Raji (cell line): Measurements from ENCODE around the gene ZNF487.
A peak's percentile ranks its signal among the peaks of the same experiment; 100 is the strongest.

ENCODE experiments used
- POLR2A ChIP-seq: IDR thresholded peaks from 2 replicates; pipeline ENCODE4 v1.6.1; 2011; ENCODE audit warnings: low read depth, low read length, control low read depth; ENCODE audit not compliant: insufficient read depth

The ZNF487 gene

DNA sequence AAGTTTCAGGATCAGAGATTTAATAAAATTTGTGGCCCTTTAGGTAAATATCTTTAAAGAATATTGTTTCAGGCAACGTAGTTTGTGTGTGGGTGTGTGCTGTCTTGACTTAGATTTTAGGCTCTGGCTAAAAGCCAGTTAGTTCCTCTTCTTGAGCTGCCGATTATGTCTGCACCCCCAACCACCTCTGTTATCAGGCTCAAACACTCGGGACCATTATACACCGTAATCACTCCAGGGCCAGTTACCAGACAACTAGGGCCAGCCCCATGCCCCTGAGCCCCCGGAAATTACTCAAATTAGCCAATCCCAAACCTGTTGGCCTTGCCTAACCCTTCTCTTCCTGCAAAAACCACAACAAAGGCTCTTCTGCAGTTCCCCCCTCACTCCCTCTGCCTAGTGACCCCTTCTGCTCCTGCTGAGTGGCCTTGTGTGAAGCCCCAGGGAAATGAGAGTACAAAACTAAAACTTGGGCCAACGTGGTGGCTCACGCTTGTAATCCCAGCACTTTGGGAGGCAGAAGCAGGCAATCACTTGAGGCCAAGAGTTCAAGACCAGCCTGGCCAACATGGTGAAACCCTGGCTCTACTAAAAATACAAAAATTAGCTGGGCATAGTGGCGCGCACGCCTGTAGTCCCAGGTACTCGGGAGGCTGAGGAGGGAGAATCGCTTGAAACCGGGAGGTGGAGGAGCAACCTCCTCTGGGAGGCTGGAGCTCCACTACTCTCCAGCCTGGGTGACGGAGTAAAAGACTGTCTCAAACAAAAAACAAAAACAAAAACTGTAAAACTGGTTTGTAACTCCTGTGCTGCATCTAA lies 18.8 kb upstream of the ZNF487 start:
- TF ChIP-seq POLR2A: 0 out of 2 replicates have a peak, but pooled peaks have one; percentile 8

- TF ChIP-seq POLR2A: no peak
Measured at GRCh38 chr10:43419997-43420368, 16.9 kb upstream of the ZNF487 start.

- TF ChIP-seq POLR2A: peak; percentile 77
Measured at GRCh38 chr10:43420369-43421200, 16.3 kb upstream of the ZNF487 start.

DNA sequence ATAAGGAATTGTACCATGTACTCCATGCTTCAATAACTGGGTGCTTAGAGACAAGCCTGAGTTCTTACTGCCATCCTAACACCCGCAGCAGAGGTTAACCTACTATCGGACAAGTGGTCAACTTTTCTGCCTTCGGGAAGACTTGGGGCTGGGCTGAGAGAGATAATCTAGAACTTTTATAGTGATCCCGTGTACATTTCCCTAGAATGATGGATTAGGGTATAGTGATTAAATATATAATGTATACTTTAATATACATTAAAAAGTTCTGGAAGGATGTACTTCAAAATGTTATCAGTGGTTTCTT lies 15.8 kb upstream of the ZNF487 start:
- no peak for TF ChIP-seq POLR2A

GRCh38 chr10:43421519-43421918 lies 15.4 kb upstream of the ZNF487 start:
- no peak for TF ChIP-seq POLR2A

DNA sequence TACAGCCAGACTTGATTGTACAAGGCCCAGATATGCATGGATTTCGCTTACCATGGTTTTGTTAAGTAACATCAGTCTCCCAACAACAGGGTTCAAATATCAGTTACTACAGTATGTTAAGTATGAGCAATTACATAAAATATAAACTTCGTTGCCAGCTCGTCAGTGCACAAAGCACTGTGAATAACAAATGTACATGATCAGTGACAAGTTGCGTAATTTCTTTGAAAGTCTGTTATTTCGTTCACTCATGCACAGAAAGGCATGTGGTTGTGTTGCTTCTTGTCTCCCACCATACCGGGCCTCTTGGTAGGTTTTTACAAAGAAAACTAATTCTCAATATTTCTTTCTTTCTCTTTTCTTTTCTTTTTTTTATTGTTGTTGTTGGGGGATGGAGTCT lies 12.5 kb upstream of the ZNF487 start:
- no peak for TF ChIP-seq POLR2A

DNA sequence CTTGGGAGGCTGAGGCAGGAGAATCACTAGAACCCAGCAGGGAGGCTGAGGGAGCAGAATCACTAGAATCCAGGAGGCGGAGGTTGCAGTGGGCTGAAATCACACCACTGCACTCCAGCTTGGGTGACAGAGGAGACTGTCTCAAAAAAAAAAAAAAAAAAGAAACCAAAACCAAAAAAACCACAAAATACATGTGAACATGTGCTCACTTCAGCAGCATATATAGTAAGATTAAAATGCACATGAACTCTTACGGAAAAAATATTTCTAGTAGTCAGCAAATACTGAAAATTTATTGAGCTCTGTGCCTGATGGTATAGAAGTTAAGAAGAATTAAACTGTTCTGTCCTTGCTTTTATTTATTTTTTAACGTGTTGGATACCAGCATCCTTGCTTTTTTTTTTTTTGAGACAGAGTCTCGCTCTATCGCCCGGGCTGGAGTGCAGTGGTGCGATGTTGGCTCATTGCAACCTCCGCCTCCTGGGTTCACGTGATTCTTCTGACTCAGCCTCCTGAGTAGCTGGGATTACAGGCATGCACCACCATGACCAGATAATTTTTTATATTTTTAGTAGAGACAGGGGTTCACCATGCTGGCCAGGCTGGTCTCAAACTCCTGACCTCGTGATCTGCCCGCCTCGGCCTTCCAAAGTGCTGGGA lies 9.6 kb upstream of the ZNF487 start:
- TF ChIP-seq POLR2A: peak; percentile 24; the same call in 1 of the 2 replicates

DNA sequence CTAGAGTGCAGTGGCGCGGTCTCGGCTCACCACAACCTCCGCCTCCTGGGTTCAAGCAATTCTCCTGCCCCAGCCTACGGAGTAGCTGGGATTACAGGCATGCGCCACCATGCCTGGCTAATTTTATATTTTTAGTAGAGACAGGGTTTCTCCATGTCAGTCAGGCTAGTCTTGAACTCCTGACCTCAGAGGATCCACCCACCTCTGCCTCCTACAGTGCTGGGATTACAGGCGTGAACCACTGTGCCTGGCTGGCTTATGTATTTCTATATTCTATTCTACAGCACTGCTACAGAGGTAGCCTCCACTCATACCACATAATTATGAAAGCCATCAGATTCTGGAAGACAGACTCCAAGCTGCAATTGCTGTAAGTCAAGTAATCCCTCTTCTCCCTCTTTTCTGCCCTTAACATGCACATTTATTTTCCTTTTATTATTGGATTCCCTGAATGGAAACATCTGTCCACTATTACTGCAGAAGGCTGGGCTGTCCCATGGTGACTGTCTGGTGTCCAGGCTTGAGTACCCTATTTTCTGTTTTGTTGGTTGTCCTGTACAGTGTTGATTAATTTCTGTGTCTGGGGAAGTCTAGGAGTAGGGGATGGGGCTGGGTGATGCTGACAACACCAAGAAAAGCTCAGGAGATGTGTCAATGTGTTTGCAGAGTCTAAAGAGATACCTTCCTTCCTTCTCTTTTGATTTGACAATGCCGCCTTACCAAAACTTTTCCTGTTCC lies 5.8 kb upstream of the ZNF487 start:
- TF ChIP-seq POLR2A: no peak

GRCh38 chr10:43437141-43437870 lies 395 bp downstream of the ZNF487 start:
- no peak for TF ChIP-seq POLR2A

DNA sequence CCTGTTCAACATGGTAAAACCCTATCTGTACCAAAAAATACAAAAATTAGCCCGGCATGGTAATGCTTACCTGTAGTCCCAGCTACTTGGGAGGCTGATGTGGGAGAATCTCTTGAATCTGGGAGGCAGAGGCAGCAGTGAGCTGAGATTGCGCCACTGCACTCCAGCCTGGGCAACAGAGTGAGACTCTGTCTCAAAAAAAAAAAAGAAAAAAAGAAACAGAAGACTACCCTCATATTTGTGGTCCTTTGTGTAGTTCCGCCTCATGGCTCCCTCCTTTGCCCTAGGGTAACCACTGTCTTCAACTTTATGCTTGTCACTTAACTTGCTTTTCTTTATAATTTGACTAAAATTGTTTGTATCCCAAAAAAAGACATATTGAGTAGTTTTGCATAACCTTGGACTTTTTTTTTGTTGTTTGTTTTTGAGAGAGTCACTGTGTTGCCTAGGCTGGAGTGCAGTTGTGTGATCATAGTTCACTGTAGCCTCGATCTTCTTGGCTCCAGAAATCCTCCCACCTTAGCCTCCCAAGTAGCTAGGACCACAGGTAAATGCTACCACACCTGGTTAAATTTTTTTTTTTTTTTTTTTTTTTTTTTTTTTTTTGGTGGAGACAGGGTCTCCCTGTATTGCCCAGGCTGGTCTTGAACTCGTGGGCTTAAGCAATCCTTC lies 3.7 kb downstream of the ZNF487 start:
- TF ChIP-seq POLR2A: no peak

GRCh38 chr10:43444323-43444722 lies 7.4 kb downstream of the ZNF487 start:
- TF ChIP-seq POLR2A: no peak

- no peak for TF ChIP-seq POLR2A
Measured at GRCh38 chr10:43444897-43445466, 8.1 kb downstream of the ZNF487 start.

DNA sequence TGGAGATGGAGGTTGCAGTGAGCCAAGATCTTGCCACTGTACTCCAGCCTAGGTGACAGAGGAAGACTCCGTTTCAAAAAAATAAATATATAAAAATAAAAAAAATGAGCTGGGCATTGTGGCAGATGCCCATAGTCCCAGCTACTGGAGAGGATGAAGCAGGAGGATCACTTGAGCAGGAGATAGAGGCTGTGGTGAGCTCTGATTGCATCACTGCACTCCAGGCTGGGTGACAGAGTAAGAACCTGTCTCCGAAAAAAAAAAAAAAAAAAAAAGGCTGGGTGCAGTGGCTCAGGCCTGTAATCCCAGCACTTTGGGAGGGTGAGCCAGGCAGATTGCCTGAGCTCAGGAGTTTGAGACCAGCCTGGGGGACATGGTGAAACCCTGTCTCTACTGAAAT lies 11.8 kb downstream of the ZNF487 start:
- no peak for TF ChIP-seq POLR2A

DNA sequence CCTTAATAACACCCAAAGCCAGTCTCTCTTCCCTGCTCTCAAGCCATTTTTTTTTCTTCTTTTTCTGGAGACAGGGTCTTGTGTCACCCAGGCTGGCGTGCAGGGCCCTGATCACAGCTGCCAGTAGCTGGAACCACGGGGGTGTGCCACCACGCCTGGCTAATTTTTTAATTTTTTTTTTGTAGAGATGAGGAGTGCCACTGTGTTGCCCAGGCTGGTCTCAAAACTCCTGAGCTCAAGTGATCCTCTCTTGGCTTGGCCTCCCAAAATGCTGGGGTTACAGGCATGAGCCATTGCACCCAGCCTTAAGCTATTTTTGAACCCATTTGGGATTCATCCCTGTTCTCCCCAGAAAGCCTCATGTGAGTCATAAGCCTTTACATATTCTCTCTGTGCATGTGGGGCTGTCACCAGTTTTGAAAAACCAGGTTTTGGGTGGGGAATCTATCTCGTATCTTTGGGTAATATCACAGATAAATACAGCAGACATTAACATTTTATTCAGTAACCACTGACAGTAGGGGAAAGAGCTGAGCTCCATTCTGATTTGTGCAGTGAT lies 15.5 kb downstream of the ZNF487 start:
- no peak for TF ChIP-seq POLR2A
